Activated CD4-positive, CD25-positive, alpha-beta regulatory T cell treated with anti-CD3 and anti-CD28 coated beads, Interleukin-2, amount 50 U/mL, for 24 hours (primary cell): Measurements from ENCODE around the gene EHD4.

Source experiments
- ATAC-seq, 2 donors: fragments of 150-1000 bp; cut with Tn5 transposase; one replicate each; pipeline ENCODE4 v1.10.0; 2021; ENCODE audit warnings: mild to moderate bottlenecking in 1 of 2, moderate library complexity in 1 of 2

Gene EHD4

GRCh38 chr15:41994772-41995475 lies 22.6 kb upstream of the EHD4 start:
- no peak for ATAC-seq

- ATAC-seq, result no peak
Observed at GRCh38 chr15:41994171-41994650, 21.9 kb upstream of the EHD4 start.

DNA sequence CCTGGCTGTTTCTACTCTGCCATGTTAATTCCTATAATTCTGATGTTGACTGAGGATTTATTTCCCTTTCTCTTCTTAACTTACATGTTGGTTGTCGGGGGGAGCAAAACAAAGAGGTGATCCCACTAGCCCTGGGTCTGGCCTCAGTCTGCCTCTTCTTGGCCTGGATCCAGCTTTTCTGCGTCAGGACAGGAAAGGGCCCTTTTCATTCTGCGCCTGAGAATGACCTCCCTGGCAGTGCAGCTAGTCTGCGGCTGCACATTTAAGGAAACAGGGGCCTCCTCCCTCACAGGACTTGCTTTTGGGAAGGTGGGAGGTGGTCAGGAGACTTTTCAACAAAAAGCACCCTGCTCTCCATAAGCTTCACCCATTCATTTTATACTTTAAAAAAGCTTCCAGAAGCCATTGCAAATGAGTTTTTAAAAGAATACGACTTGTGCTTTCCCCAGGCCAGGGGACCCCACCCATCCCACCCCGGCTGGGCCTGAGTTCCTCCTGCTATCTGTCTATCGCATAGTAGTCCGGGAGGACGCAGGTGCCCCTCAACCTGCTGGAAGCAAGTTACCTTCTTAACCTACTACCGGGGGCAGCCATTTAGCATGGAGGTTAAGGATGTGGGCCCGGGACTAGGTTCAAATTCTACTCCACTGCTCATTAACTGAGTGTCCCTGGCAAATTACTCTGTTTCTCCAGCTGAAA lies 21.3 kb upstream of the EHD4 start:
- ATAC-seq, result no peak

GRCh38 chr15:41992803-41993190 lies 20.4 kb upstream of the EHD4 start:
- no peak for ATAC-seq

- ATAC-seq, result no peak
Observed at GRCh38 chr15:41992151-41992802, 19.9 kb upstream of the EHD4 start.

GRCh38 chr15:41990691-41991090 lies 18.3 kb upstream of the EHD4 start:
- no peak for ATAC-seq

- no peak for ATAC-seq
Observed at GRCh38 chr15:41990243-41990605, 17.9 kb upstream of the EHD4 start.

- ATAC-seq, result peak; percentile 81 to 84
Observed at GRCh38 chr15:41989573-41990242, 17.4 kb upstream of the EHD4 start.

DNA sequence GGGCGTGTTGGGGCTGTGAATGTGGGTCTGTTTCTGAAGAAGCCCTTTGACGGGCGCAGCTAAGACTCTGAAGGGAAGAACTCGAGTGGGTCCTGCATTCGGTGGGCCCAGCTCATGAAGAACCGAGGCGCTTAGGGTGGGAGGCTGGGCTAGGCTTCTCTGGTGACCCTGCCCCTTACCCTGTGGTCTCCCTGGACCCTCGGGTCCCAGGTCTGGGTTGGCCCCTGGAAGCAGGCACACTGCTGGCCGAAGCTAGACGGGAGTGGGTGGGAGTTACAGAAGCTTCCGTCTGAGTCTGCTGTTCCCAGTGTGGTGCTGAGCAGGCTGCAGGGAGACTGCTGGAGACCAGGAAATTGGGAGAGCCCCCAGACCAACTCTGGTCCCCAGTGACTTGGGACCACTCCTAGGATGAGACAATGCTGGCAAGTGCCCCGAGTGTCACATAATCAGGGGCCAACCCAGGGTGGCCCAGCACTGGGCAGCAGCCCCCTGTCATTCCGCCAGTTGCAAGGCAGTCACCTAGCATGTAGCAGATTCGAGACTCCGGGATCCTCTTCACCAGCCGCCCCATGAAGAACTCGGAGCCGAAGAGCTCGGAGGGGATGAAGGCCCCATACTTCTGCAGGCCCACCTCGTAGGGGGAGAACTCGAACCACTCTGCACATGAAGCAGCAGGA lies 16.7 kb upstream of the EHD4 start:
- no peak for ATAC-seq

- ATAC-seq, result no peak
Observed at GRCh38 chr15:41987925-41988275, 15.5 kb upstream of the EHD4 start.

- no peak for ATAC-seq
Observed at GRCh38 chr15:41987246-41987924, 15.0 kb upstream of the EHD4 start.

- ATAC-seq, result no peak
Observed at GRCh38 chr15:41985236-41986160, 13.1 kb upstream of the EHD4 start.

DNA sequence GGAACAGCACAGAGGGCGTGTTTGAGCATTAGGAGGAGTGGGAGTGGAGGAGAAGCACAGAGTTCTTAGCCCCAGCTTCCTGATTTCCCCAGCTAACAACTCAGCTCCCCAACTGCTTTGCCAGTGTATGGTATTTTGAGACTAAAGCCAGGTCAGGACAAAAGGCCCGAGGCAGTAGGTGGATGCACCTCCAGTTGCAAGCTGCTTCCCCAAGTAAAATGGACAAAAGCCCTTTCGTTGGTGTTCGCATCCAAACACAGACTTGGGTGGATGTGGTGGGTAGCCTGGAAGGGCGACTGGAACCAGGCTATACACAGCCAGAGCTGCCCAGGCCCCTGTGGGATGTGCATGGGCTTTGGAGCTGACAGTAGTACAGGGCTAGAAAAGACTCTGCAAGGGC lies 12.3 kb upstream of the EHD4 start:
- no peak for ATAC-seq

DNA sequence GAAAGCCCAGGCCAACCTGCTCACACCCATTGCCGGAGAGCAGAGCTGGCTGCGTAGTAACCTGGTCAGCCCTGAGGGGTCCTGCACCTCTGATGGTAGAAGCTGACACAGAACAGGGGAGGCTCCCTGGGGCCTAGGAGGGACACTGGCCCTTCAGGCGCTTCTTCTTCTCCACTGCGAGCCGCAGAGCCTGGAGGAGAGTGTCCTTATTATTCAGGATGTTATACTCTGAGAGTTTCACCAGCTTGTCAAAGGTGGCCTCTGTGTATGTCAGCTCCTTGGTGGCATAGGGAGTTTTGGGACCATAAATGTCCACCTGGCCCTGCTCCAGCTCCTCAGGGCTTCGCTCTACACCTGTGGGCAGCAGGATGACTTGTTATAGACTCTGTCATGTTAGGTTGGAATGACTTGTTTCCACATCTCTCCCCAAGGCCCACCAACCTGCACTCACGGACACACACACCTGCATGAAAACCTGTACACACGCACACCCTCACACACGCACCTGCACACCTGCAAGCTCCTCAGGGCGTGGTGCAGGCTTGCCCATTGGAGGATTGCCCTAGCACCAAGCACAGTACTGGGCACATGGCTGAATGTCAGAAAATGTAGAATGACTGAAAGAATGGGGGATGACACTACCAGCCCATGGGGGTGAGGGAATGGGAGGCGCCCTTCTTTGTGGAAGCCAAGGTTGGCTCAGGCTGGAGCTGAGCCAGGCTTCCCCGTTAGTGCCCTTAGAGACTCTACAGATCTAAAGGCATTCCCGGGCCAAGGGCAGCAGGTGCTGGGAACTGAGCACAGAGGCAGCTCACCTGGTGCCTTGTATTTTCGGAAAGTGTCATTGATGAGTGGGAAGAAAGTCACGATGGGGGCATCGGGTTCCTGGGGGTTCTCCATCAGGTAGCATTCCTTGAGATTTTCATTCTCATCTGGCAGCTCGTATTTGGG lies 11.5 kb upstream of the EHD4 start:
- ATAC-seq, result no peak

DNA sequence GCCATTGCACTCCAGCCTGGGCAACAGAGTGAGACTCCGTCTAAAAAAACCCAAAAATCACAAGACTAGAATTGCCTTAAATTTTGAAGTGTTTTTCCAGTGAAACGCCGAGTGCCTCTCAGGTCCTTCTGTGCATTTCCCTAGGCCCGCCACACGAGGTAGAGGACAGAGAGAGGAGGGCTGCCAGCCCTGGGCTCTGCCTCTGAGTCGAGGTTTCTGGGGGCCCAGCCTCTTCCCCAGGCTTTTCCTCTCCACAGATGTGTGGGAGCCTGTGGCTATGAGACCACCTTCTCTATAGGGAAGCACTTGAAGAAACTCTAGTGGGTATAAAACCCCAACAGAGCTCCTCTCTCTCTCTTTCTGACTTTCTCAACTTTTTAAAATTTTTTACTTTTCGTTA lies 10.9 kb upstream of the EHD4 start:
- ATAC-seq, result no peak

- ATAC-seq, result no peak
Observed at GRCh38 chr15:41982133-41982930, 10.0 kb upstream of the EHD4 start.

DNA sequence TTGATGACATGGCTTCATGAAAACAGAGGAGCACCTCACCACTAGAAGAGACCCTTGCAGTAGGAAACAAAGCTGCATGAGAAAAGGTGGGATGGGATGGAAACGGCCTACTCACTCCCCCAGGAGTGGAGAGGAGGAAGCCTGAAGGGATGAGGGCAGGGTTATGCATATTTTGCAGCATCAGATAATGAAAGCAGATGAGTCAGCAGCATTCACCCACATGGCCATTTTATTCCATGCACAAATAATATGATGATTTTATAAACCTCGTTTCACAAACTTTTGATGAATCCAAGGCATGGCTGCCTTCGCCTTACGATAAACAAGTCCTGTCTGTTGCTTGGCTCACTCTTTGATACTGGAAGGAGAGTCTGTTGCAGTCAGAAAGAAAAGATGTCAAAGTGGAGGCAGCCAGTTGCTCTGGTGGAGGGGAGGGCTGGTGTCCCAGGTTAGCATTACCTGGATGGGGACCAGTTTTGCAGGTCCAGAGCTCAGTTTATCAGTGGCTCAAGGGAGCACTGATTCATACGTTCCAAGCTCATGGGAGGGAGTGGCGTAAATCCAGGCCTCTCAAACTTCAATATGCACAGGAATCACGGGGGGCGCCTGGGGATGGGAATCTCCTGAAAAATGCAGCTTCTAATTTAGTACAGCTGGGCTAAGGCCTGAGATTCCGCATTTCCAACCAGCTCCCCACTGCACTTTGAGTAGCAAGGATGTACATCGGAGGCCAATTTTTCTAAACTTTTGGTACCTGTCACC lies 9.2 kb upstream of the EHD4 start:
- ATAC-seq, result no peak

GRCh38 chr15:41980654-41981323 lies 8.4 kb upstream of the EHD4 start:
- no peak for ATAC-seq
